ENCODE measurements around the gene TSKU. TPM values are rescaled to one million over a fixed set of nuclear protein-coding genes. Genes with fewer than 3 reads are reported as not detected.

TSKU gene, protein sequence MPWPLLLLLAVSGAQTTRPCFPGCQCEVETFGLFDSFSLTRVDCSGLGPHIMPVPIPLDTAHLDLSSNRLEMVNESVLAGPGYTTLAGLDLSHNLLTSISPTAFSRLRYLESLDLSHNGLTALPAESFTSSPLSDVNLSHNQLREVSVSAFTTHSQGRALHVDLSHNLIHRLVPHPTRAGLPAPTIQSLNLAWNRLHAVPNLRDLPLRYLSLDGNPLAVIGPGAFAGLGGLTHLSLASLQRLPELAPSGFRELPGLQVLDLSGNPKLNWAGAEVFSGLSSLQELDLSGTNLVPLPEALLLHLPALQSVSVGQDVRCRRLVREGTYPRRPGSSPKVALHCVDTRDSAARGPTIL
- 37.7 and 41.5 TPM in 2 replicates for total RNA-seq (2014; rRNA removed; shearing (Covaris generic))

DNA sequence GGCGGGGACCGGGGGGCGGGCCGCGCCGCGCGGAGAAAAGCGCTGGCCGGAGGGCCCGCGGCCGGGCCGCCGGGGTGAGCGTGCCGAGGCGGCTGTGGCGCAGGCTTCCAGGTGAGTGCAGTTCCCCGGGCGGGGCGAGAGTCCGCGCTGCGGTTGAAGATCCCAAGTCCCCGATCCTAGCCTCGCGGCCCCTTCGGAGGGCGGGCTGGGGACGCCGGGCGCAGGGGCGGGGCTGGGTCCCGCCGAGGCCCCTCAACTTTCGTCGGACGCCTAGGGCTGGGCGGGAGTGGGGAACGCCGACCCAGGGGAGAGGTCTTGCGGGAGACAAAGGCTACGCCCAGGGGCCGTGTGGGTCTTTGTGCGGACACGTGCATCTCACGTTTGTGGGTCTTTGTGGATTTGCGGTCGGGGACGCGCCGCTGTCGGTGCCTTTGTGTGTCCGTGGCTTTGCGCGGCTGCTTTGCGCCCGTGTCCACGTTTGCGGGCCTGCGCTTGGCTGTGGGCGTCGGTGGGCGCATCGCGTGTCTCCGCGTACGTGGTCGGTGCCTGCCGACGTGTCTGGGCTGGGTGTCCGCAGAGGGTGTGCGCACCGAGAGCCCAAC lies at the start of gene TSKU:
Gene TSKU (plus strand): TSS at position 63 of the 602 bp plus-strand sequence. CDS start 12,261 bp downstream, outside the sequence.
- DNase-seq (ENCODE audit: low spot score) = no peak

DNA sequence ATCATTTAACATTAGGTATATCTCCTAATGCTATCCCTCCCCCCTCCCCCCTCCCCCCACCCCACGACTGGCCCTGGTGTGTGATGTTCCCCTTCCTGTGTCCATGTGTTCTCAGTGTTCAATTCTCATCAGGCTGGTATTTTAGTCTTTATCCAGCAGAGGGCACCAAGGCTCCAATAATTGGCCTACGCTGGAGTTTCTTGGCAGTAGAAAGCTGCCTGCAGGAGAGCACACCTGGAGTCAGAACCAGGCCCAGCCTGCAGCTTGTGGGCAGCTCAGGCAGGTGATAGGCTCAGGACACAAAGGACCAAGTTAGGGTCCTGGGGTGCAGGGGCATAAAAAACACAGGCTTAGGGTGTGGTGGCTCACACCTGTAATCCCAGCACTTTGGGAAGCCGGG lies 49.2 kb upstream of the TSKU start:
- DNase-seq (ENCODE audit: low spot score) = peak; percentile 72

DNA sequence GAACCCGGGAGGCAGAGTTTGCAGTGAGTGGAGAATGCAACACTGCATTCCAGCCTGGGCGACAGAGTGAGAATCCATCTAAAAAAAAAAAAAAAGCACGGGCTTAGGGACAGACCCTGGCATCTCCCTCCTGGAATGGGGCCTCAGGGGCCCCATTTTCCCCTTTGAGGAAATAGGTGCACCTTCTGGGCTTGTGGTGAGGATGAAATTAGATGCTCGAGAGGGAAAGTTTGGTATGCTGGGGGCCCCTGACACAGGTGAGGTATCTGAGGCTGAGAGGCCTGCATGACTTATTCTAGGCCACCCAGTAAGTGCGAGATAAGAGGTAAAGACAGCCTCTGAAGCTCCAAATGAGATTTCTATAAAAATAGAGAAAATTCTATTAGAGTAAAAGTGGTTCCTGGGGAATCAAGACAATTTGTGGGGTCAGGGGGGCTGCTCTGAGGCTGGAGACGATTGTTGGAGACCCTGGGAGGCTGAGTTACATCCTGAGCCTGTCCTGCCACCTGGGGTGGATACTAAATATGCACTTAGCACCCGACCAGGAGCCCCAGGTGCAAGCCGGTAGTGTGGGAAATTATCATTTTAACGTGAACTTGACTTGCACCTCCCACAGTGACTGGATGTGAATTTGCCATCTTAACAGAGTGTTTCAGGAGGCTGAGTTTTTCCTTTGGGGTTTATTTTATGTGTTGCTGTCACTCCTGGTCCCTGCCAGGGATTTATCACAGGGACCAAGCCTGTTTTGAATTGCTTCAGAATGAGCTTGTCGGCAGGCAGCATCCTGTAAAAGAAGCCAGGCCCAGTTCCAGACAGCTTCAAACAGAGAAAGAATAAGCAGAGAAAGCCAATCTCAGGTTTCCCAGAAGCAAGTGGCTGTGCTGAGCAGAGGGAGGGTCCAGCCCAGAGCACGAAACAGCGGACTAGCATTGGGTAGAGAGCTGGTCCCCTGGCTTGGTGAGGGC lies 48.4 kb upstream of the TSKU start:
- DNase-seq (ENCODE audit: low spot score) = no peak

DNA sequence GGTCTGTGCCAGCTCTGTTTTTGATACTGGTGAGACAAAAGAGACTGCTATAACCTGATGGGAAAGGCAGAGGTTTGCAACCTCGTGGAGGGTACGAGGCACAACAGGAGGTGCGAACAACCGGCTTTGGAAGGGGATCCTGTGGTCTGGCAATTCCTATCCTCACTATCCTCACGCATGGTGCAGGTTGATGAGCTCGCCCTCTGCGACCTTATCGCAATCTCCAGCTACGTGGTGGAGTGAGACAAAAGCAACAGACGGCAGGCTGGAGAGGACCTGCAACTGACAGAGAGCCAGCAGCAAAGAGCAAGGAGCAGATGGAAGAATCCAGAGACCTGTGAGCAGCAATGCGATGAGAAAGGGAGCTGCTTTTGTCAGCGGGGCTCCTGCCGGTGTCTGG lies 47.3 kb upstream of the TSKU start:
- no peak for DNase-seq (ENCODE audit: low spot score)

DNA sequence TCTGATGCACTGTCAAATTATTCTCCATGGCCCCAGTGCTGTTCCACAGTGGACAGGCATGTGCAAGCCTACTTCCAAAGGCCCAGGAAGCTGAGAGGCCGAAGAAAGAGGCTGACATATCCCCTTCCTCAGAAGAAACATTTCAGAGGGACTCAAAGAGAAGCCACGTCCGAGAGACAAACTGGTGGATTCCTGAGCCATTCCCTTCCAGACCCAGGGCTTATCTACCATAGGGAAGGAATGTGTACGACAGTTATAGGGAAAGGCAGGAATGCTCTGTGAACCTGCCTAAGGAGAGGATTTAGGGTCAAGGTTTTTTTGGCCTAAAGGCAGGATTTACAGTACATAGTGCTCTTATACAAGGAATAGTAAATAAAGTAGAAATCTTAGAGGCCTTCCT lies 46.9 kb upstream of the TSKU start:
- no peak for DNase-seq (ENCODE audit: low spot score)

DNA sequence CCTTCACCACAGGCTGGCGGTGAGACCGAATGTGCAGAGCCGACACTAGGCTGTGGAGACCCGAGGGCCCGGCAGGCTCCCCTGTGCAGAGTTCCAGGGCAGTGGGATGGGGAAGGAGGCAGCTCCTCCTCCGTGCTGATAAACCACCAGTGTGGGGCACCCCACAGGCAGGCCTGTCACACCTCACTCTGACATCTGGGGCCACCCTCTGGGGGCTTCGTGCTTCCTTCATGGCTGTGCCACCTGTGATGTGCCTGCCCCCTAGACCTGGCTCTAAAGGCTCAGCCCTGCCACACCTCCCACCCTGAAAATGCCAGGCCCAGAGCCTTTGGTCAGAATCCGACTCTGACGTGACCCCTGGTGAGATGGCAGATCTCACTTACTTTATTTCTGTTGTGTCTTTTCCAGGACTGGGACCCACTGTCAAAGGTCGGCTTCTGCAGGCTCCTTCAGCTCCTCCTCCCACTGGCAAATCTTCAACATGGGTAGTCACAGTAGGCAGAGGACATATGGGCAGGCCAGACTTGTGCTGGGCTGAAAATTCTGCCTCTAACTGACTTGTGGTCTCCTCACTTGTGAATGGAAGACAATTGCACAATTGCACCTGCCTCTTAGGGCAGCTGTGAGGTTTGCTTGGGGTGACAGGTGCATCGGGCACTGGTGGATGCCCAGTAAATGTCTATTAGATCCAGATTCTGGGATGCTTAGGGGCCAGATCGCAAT lies 46.2 kb upstream of the TSKU start:
- no peak for DNase-seq (ENCODE audit: low spot score)

DNA sequence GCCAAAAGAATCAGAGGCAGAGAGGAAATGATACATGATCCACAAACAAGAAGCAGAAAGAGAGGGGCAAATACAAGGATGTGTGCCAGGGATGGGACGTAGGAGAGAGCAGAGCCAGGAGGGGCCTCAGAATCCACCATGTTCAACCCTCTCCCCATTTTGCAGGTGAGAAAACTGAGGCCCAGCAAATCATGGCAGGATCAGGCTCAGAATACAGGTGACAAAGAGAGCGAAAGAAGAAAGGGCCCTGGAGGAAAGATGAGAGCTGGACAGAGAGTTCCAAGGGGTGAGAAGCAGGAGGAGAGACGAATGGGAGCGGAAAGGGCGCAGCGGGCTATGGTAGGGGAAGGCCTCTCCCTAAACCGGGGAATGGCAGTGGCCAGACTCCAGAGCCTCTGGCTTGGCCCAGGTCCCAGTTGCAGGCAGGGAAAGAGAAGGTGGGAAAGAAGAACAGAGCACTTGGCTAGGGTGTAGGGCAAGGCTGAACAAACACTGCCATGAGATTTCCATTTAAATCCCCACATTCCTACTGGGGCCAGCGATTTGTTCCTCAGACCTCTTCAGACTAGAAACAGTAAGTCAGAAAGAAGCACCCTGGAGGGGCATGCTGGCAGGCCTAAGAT lies 44.4 kb upstream of the TSKU start:
- DNase-seq (ENCODE audit: low spot score) = no peak

DNA sequence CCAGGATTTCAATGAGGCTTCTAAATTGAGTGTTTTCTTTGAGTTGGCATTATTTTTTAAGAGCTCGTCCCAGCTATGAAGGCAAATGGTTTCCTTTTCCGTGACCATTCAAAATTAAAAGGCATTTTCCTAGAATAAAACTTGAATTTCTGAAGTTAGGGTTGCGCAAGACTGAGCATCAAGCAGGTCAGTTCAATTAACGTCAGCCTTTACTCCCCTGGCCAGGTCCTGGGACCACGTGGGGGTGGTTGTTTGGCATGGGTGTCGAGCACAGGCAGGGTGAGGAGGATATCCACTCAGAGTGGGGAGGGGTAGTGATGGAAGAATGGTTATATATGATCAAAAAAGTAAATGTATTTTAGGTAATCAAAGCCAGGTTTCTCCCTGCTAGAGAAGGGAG lies 43.4 kb upstream of the TSKU start:
- DNase-seq (ENCODE audit: low spot score) = no peak

DNA sequence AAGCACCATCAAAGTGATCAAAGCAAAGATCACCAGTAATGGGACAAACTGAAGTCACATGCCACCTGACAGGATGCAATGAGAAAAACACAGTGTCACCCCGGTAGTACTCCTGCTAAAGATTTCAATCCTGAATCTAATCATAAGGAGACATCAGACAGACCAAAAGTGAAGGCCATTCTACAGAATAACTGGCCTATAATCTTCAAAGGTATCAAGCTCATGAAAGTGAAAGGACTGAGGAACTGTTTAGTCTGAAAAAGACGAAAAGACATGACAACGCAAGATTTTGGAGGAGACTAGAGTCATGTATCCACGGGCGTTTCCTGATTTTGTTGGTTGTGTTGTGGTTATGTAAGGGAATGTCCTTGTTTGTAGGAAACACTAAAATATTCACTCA lies 42.4 kb upstream of the TSKU start:
- DNase-seq (ENCODE audit: low spot score) = no peak

DNA sequence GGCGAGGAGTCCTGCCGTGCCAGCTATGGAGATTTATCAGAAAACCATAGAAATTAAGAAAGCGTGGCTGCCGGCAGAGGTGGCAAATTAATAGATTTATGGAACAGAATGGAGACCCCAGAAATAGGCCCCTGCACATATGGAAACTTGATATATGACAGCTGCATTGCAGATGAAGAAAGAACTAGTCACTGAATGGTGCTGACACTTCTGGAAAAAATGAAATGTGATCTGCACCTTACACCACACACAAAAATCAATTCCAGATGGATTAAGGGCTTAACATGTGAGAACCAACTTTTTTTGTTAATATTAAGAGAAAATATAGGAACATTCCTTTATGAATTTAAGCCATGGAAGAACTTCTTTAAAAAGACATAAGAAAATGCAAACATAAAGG lies 40.3 kb upstream of the TSKU start:
- no peak for DNase-seq (ENCODE audit: low spot score)

DNA sequence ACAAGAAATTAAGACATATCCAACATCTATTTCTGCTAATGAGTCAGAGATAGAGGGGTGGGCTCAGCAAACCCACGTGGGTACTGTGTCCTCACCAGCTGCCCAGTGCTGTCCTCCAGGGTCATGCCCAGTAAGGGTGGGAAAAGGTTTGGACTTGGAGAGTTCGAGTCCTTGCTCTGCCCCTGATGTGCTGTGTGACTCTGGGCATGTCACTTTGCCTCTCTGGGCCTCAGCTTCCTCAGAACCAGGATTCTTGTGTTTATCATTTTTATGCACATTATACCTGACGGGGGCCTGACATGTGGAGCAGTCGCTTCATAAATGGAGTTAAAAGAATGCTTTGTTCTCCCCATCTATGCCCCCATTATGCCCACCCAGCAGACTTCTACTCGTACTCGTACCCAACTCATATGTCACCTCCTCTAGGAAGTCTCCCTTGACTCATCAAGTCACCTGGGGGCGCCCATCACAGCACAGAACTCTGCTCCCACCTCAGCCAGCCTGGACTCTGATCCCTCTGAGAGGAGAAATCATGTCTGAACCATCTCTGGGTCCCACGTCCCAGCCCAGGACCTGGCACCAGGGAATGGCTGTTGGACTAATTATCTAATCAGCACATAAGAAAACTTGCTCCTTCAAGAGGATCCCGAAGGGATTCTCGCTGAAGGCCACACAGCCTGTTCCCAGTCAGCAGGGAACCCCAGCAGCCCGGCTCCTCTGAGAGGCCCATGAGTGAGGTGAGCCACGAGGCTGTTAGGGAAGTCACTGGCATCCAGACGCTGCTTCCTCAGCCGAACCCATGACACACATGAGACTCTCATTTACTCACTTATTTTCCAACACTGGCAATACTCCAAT lies 38.7 kb upstream of the TSKU start:
- no peak for DNase-seq (ENCODE audit: low spot score)

DNA sequence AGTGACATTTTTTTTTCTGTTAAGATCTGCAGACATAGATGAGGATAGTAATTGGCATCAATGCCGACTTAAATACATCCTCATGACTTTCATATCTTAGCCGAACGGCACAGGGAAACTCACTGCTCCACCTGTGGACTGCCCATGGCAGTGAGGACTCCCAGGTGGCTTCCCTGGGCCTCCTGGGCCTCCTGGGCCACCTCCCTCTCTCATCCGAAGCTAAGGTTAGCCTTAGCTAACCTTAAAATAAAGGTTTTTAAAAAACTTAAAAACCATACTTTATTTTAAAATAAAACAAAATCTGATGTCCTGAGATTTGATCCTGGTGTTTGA lies 38.1 kb upstream of the TSKU start:
- no peak for DNase-seq (ENCODE audit: low spot score)

DNA sequence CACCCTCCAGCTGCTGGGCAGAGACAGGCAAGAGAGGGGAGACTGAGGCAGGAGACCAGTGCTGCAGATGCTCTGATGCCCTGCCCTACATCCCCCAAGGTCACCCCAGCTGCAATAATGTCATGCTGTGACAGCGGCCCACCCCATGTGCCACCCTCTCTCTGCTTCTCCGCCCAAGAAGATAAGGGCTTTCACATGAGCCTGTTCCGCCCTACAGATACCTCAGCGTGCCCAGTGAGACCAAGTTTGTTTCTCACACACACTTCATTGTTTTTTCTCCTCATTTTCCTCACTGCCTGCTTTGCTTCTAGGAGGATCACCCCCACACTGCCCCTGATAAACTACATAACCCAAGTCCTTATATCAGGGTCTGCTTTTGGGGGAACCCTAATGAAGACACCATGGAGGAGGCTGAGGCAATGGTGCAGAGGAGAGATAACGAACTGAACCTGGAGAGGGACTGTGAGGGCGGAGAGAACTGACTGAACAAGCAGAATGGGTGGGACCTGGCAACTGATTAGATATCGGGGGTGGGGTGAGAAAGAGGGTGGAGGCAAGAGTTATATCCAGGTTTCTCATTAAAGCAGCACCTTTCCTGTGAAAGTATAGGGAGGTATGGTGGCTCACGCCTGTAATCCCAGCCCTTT lies 37.5 kb upstream of the TSKU start:
- no peak for DNase-seq (ENCODE audit: low spot score)

DNA sequence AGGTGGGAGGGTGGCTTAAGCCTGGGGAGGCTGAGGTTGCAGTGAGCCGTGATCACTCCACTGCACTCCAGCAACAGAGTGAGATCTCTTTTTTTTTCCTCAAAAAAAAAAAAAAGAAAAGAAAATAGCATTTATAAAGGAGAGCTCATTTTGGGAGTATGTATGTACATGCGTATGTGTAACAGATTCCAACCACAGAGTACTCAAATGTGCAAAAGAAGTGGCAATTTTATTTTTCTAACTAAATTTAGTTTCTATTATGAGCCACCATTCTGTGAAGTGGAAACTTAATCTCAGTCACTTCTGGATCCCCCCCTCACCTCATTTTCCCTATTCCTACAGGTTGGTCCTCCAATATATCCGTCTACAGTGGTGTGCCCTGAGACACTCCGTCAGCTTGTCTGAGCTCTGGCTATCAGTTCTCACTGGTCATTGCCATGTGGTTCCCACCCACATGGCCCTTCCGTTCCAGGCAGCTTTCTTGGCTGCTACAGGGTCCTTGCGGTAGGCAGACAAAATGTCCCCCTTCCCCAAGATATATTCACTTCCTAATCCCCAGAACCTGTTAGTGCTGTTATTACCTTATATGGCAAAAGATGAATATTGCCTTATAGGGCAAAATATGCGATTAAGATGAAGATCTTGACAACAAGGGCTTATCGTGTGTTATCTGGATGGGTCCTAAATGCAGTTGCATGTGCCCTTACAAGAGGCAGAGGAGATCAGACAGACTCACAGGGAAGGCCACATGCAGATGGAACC lies 35.8 kb upstream of the TSKU start:
- DNase-seq (ENCODE audit: low spot score) = no peak

DNA sequence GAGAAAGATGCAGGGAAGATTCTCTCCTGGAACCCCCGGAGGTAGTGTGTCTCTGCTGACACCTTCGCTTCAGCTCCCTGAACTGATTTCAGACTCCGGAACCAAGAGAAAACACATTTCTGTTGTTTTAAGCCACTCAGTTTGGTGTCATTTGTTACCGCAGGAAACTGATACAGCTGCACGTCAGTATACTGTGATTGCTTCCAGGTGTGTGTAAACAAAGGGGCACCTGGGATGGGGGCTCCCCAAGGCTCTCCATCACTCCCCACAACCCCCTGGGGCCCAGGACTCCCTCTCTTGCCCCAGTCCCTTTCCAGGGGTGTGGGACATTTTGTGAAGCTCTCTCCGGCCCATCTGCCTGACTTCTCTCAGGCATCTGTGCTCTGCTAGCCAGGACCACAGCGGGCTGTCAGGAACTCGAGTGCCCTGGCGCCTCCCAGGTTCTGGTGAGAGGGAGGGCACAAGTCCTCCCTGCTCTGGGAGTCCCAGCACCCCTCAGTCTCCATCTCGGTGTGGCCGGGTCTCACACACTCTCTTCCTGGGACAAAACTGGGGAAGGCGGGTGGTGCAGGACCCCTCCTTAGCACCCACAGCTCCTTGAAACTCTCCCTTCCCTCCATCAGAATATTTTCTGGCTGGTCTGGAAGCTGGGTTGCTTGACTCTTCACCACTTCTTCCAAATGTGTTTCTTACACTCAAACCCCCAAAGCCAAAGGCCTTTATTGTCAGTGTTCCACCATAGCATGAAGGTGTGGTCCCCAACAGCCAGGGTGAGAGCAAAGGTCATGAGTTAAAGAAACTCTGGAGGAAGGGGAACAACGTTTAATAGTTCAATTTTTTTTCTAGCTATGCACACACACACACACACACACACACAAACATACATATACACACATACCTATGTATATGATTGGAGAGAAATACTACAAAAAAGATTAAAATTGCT lies 35.0 kb upstream of the TSKU start:
- DNase-seq (ENCODE audit: low spot score) = no peak

DNA sequence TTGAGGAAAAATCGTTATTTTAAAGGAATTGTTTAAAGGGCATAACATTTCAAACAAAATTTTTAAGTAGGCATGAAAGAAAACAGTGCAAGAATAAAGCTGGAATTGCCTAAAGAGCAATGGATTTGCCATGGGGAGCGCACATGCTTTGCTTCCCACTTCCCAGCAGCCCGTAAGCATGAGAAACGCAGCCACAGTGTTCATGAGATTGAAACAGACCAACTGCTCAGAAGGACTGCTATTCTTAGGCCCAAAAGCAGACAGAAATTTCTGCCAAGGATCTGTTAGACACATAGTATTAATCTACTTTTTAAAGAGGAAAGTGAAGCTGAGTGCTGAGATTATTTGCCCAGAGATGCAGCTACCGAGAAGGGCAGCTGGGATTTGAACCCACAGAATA lies 34.2 kb upstream of the TSKU start:
- no peak for DNase-seq (ENCODE audit: low spot score)

DNA sequence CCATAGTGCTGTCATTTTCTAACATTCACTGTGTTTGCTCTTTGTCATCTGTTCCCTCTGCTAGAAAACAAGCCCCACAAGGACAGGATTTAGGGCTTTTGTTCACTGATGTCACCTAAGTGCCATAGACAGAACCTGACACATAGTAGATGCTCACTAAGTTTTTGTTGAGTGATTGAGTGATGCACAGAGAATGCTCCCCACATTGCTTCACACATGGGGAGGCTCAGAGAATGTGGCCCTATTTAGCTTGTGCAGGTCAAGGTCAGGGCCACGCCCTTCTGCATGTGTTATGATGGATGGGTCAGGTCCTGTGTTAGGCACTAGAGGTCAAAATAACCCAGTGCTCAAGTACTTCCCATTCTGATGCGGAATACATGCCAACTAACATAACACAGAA lies 33.1 kb upstream of the TSKU start:
- DNase-seq (ENCODE audit: low spot score) = no peak

DNA sequence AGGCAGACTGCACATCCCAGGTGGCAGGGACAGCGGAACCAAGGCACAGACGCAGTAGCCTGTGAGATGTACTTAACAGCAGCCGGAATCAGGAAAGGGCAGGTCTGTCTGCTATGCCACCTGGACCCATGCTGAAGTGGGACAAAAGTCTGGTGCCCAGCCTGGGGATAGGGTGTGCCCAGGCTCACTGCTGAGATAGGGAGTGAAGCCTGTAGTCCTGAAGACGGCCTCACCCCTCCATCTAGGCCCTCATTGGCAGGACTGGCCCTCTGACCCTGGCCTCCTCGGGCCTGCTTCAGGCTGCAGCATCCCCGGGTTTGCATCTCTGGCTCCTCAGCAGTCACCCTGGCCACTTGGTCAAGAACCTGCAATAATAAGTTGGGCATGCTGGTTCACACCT lies 32.4 kb upstream of the TSKU start:
- no peak for DNase-seq (ENCODE audit: low spot score)

All from A172 (cell line).